HCT116 (cell line): ENCODE results near the gene FOXP1. TPM values are rescaled to one million over a fixed set of nuclear protein-coding genes. Genes with fewer than 3 reads are reported as not detected.

Experiments
- ATAC-seq: fragments of 200-7000 bp; cut with Tn5 transposase; 2 replicates; pipeline ENCODE4 v1.9.1; 2020; ENCODE audit warnings: mild to moderate bottlenecking, moderate library complexity
- BruUV-seq: library from RNA; stranded (reverse); fragments of 400-500 nt; replicated peaks from 2 replicates; lab custom pipeline; 2021; lab: Mats Ljungman, UMichigan
- CTCF ChIA-PET: fragments of 300-600 bp; sonication (Branson Sonifier 250); formaldehyde crosslinking; loops from one replicate; lab custom pipeline; 2021; ENCODE audit warnings: antibody characterized with exemption; lab: Charles Lee
- POLR2A ChIA-PET: fragments of 300-600, 350-600 bp; sonication (Branson Sonifier 250); formaldehyde crosslinking; loops from one replicate; lab custom pipeline; 2021; ENCODE audit warnings: antibody characterized with exemption; lab: Charles Lee
- RAD21 ChIA-PET, 2 experiments: fragments of 300-600 bp; sonication (Branson Sonifier 250); formaldehyde crosslinking; loops; one replicate each; lab custom pipeline; 2023; ENCODE audit warnings: low total read pairs in 2 of 2; ENCODE audit not compliant: uncharacterized antibody in 2 of 2, unreplicated experiment in 2 of 2, low non-redundant PET in 1 of 2; lab: Charles Lee
- DNase-seq: peaks from one replicate; pipeline ENCODE4 v3.0.0-alpha.2; 2010; ENCODE audit warnings: low read depth, low spot score
- H2AFZ ChIP-seq: fragments of 200-600 bp; shearing (Covaris generic), sonication (generic); 2 replicates; pipeline ENCODE4 v1.6.1; 2017; ENCODE audit warnings: low read depth, mixed run types, mixed read lengths, antibody characterized with exemption, low read length; ENCODE audit not compliant: poor library complexity, severe bottlenecking
- H3K27ac ChIP-seq: 2 replicates; pipeline ENCODE4 v1.5.1; 2012; ENCODE audit warnings: low read depth, low read length
- H3K27me3 ChIP-seq: fragments of 200-600 bp; sonication (generic); 2 replicates; pipeline ENCODE4 v1.6.1; 2016; ENCODE audit warnings: mixed run types, low read length, mixed read lengths; ENCODE audit not compliant: insufficient read depth
- H3K36me3 ChIP-seq, 2 experiments: fragments of 200-500 bp in 1 of 2; fragments of 200-600 bp in 1 of 2; sonication (Bioruptor generic) in 1 of 2; sonication (generic) in 1 of 2; 2 replicates each; pipeline versions ENCODE4 v1.5.1 to v1.6.1; 2014 to 2016; ENCODE audit warnings: low read length in 2 of 2, inconsistent platforms in 1 of 2, mixed read lengths in 1 of 2, mixed run types in 1 of 2; ENCODE audit not compliant: insufficient read depth in 2 of 2, control insufficient read depth in 1 of 2
- H3K4me1 ChIP-seq, 2 experiments: fragments of 200-600 bp in 1 of 2; sonication (generic) in 1 of 2; 2 replicates each; pipeline versions ENCODE4 v1.5.1 to v1.6.1; 2012 to 2017; ENCODE audit warnings: low read length in 2 of 2, inconsistent platforms in 1 of 2, mild to moderate bottlenecking in 1 of 2, mixed read lengths in 1 of 2, mixed run types in 1 of 2, moderate library complexity in 1 of 2; ENCODE audit not compliant: insufficient read depth in 2 of 2, control insufficient read depth in 1 of 2
- H3K4me2 ChIP-seq: fragments of 200-600 bp; sonication (generic); 2 replicates; pipeline ENCODE4 v1.6.1; 2017; ENCODE audit warnings: mixed run types, low read length, mixed read lengths
- H3K4me3 ChIP-seq, 2 experiments: fragments of 200-600 bp in 1 of 2; sonication (generic) in 1 of 2; replicated peaks in 1 of 2; 2 replicates each; pipeline ENCODE4 v1.5.1; 2011 to 2016; ENCODE audit warnings: low read length in 2 of 2, control low read depth in 1 of 2, low read depth in 1 of 2, mild to moderate bottlenecking in 1 of 2, mixed read lengths in 1 of 2, mixed run types in 1 of 2
- H3K79me2 ChIP-seq: fragments of 200-600 bp; sonication (generic); 2 replicates; pipeline ENCODE4 v1.6.1; 2017; ENCODE audit warnings: mild to moderate bottlenecking, mixed run types, low read length, moderate library complexity, mixed read lengths; ENCODE audit not compliant: insufficient read depth
- H3K9ac ChIP-seq: fragments of 200-600 bp; sonication (generic); 2 replicates; pipeline ENCODE4 v1.6.1; 2016; ENCODE audit warnings: low read length, mixed read lengths
- H3K9me2 ChIP-seq: fragments of 200-600 bp; sonication (generic), shearing (Covaris generic); 2 replicates; pipeline ENCODE4 v1.6.1; 2017; ENCODE audit warnings: mixed run types, mild to moderate bottlenecking, moderate library complexity; ENCODE audit not compliant: insufficient read depth
- H3K9me3 ChIP-seq, 2 experiments: fragments of 200-500 bp in 1 of 2; fragments of 200-600 bp in 1 of 2; sonication (Bioruptor generic) in 1 of 2; sonication (generic) in 1 of 2; 2 replicates each; pipeline ENCODE4 v1.6.1; 2014 to 2017; ENCODE audit warnings: low read length in 2 of 2, mixed read lengths in 2 of 2, inconsistent platforms in 1 of 2, low read depth in 1 of 2, mild to moderate bottlenecking in 1 of 2, mixed run types in 1 of 2, moderate library complexity in 1 of 2; ENCODE audit not compliant: control insufficient read depth in 1 of 2, insufficient read depth in 1 of 2
- H4K20me1 ChIP-seq: fragments of 200-600 bp; sonication (generic), shearing (Covaris generic); 2 replicates; pipeline ENCODE4 v1.6.1; 2017; ENCODE audit warnings: mixed run types, mild to moderate bottlenecking, moderate library complexity; ENCODE audit not compliant: insufficient read depth
- ATF3 ChIP-seq: IDR thresholded peaks from 2 replicates; pipeline ENCODE4 v1.6.1; 2012
- CBX3 ChIP-seq: IDR thresholded peaks from 2 replicates; pipeline ENCODE4 v1.6.1; 2012; ENCODE audit warnings: low read depth
- CEBPB ChIP-seq: IDR thresholded peaks from 2 replicates; pipeline ENCODE4 v1.6.1; 2012; ENCODE audit warnings: low read depth
- EGR1 ChIP-seq: IDR thresholded peaks from 2 replicates; pipeline ENCODE4 v1.6.1; 2012; ENCODE audit warnings: low read depth
- ELF1 ChIP-seq: IDR thresholded peaks from 2 replicates; pipeline ENCODE4 v1.6.1; 2012; ENCODE audit warnings: low read depth, borderline replicate concordance
- EZH2phosphoT487 ChIP-seq: fragments of 200-600 bp; IDR thresholded peaks from 2 replicates; pipeline ENCODE4 v1.6.1; 2018; ENCODE audit warnings: antibody characterized with exemption, borderline replicate concordance
- FOSL1 ChIP-seq: IDR thresholded peaks from 2 replicates; pipeline ENCODE4 v1.6.1; 2012; ENCODE audit warnings: low read depth
- JUND ChIP-seq: IDR thresholded peaks from 2 replicates; pipeline ENCODE4 v1.6.1; 2012
- MAX ChIP-seq: IDR thresholded peaks from 2 replicates; pipeline ENCODE4 v1.6.1; 2012
- POLR2A ChIP-seq: IDR thresholded peaks from 2 replicates; pipeline ENCODE4 v1.7.0; 2011; ENCODE audit warnings: borderline replicate concordance; ENCODE audit not compliant: insufficient read depth, insufficient read length; ENCODE audit errors: extremely low read depth
- POLR2AphosphoS5 ChIP-seq: IDR thresholded peaks from 2 replicates; pipeline ENCODE4 v1.6.1; 2011; ENCODE audit warnings: mild to moderate bottlenecking, low read depth, low read length, moderate library complexity
- RAD21 ChIP-seq: IDR thresholded peaks from 2 replicates; pipeline ENCODE4 v1.6.1; 2012; ENCODE audit warnings: low read depth, mild to moderate bottlenecking
- REST ChIP-seq: IDR thresholded peaks from 2 replicates; pipeline ENCODE4 v1.6.1; 2012; ENCODE audit warnings: low read depth
- SIN3A ChIP-seq: IDR thresholded peaks from 2 replicates; pipeline ENCODE4 v1.6.1; 2012; ENCODE audit warnings: low read depth
- SRF ChIP-seq: IDR thresholded peaks from 2 replicates; pipeline ENCODE4 v1.6.1; 2012; ENCODE audit warnings: low read depth
- ZFX ChIP-seq: fragments of 450-650 bp; IDR thresholded peaks from 2 replicates; pipeline ENCODE4 v1.6.1; 2017
- ZNF274 ChIP-seq: fragments of 200-500 bp; sonication (Bioruptor generic); IDR thresholded peaks from 2 replicates; pipeline ENCODE4 v1.6.1; 2014; ENCODE audit warnings: mild to moderate bottlenecking, low read depth, low read length, inconsistent platforms
- intact Hi-C: fragments of 100-400 bp; cut with micrococcal nuclease; formaldehyde crosslinking; loops from 2 replicates; pipeline ENCODE4 v1.10.0; 2022
- total RNA-seq: library from RNA; stranded (reverse); gene quantifications from one replicate; pipeline ENCODE4 v1.2.1, GENCODE V29; 2021; ENCODE audit not compliant: unreplicated experiment

The FOXP1 gene
- total RNA-seq, 1 experiment from 2014 or later, result 11.4 TPM

GRCh38 chr3:71269906-71270305, 313.6 kb downstream of the FOXP1 start:
- BruUV-seq, result no TSS peak
- H3K4me1 ChIP-seq, result no peaks in the 10 kb centered on the region
- no peaks in the 10 kb centered on the region for H3K27me3 ChIP-seq
- RAD21 ChIA-PET, result no interaction called here
- TF ChIP-seq RAD21, result no peak
- no peak for TF ChIP-seq CEBPB
- no peak for TF ChIP-seq POLR2AphosphoS5
- TF ChIP-seq ELF1, result no peak
- TF ChIP-seq EZH2phosphoT487, result no peak
- no peak for TF ChIP-seq MAX
- TF ChIP-seq JUND, result no peak
- TF ChIP-seq POLR2A, result no peak
- H3K36me3 ChIP-seq, result no peaks in the 10 kb centered on the region
- H3K27ac ChIP-seq, result no peak overlapping the region
- H3K4me2 ChIP-seq, result no peak overlapping the region
- POLR2A ChIA-PET, result no interaction called here
- no peaks in the 10 kb centered on the region for H4K20me1 ChIP-seq
- intact Hi-C loops, result no loop called here
- CTCF ChIA-PET, result no interaction called here
- no peaks in the 10 kb centered on the region for H3K9me3 ChIP-seq
- DNase-seq (no peak), ATAC-seq (no peak)
- no peaks in the 10 kb centered on the region for H3K79me2 ChIP-seq
- no peak overlapping the region for H3K4me3 ChIP-seq
- H2AFZ ChIP-seq, result no peak overlapping the region
- no peaks in the 10 kb centered on the region for H3K9me2 ChIP-seq
- H3K9ac ChIP-seq, result no peak overlapping the region

GRCh38 chr3:71268462-71268999, 315.0 kb downstream of the FOXP1 start:
- BruUV-seq, result no TSS peak
- ChIA-PET CTCF (no interaction called here), POLR2A (no interaction called here), RAD21 (no interaction called here)
- Histone ChIP-seq H3K4me3 (no peak overlapping the region), H2AFZ (no peak overlapping the region), H4K20me1 (no peaks in the 10 kb centered on the region), H3K4me2 (no peak overlapping the region), H3K4me1 (no peaks in the 10 kb centered on the region), H3K27me3 (no peaks in the 10 kb centered on the region), H3K9me3 (no peaks in the 10 kb centered on the region), H3K9me2 (no peaks in the 10 kb centered on the region), H3K36me3 (no peaks in the 10 kb centered on the region), H3K79me2 (no peaks in the 10 kb centered on the region), H3K27ac (no peak overlapping the region), H3K9ac (no peak overlapping the region)
- TF ChIP-seq ELF1 (no peak), POLR2A (no peak), EGR1 (no peak), JUND (no peak), CBX3 (no peak), CEBPB (no peak), RAD21 (no peak), FOSL1 (no peak), EZH2phosphoT487 (no peak), ZNF274 (no peak), MAX (no peak), SRF (no peak), SIN3A (no peak), ATF3 (no peak), POLR2AphosphoS5 (no peak), ZFX (no peak), REST (no peak)
- DNase-seq, result no peak
- ATAC-seq, result no peak
- intact Hi-C loops, result no loop called here
